SU-DHL-6 (cell line): Measurements from ENCODE around the gene H3-3A.

ENCODE experiments used
- H2AFZ ChIP-seq: fragments of 200-600 bp; sonication (generic); 2 replicates; pipeline ENCODE4 v1.6.1; 2014; ENCODE audit warnings: low read depth, mild to moderate bottlenecking, moderate library complexity, mixed read lengths, antibody characterized with exemption, low read length; ENCODE audit not compliant: severe bottlenecking
- H3F3A ChIP-seq: fragments of 200-600 bp; shearing (Covaris generic); 2 replicates; pipeline ENCODE4 v1.6.0; 2016; ENCODE audit warnings: antibody characterized with exemption, mild to moderate bottlenecking; ENCODE audit not compliant: insufficient read depth
- H3K27ac ChIP-seq: fragments of 200-600 bp; sonication (generic); 2 replicates; pipeline ENCODE4 v1.5.1; 2016; ENCODE audit warnings: low read depth, mild to moderate bottlenecking, low read length, moderate library complexity, mixed read lengths
- H3K27me3 ChIP-seq: fragments of 200-600 bp; sonication (generic), shearing (Covaris generic); 2 replicates; pipeline ENCODE4 v1.6.0; 2014; ENCODE audit warnings: mild to moderate bottlenecking, low read length
- H3K36me3 ChIP-seq: fragments of 200-600 bp; sonication (generic); 2 replicates; pipeline ENCODE4 v1.6.1; 2014; ENCODE audit warnings: mild to moderate bottlenecking, low read length, mixed read lengths
- H3K4me2 ChIP-seq: fragments of 300-600, 200-600 bp; shearing (Covaris generic), sonication (generic); 2 replicates; pipeline ENCODE4 v1.6.0; 2014; ENCODE audit warnings: low read length, low read depth, mild to moderate bottlenecking; ENCODE audit not compliant: poor library complexity, severe bottlenecking
- H3K4me3 ChIP-seq: fragments of 200-600 bp; sonication (generic); 2 replicates; pipeline ENCODE4 v1.5.1; 2014; ENCODE audit warnings: antibody characterized with exemption, low read length, mild to moderate bottlenecking, mixed read lengths; ENCODE audit not compliant: insufficient read depth, poor library complexity, severe bottlenecking
- H3K79me2 ChIP-seq: fragments of 200-600 bp; sonication (generic); 2 replicates; pipeline ENCODE4 v1.6.1; 2014; ENCODE audit warnings: mild to moderate bottlenecking, low read length, moderate library complexity; ENCODE audit not compliant: insufficient read depth
- H3K9ac ChIP-seq: fragments of 200-600 bp; sonication (generic); 2 replicates; pipeline ENCODE4 v1.7.0; 2014; ENCODE audit warnings: mild to moderate bottlenecking, low read length
- H3K9me2 ChIP-seq: fragments of 200-600 bp; sonication (generic); replicated peaks from 2 replicates; pipeline ENCODE4 v1.6.1; 2014; ENCODE audit warnings: low read length; ENCODE audit not compliant: insufficient read depth
- H3K9me3 ChIP-seq: fragments of 200-600 bp; sonication (generic); 2 replicates; pipeline ENCODE4 v1.6.1; 2014; ENCODE audit warnings: low read length, mixed read lengths; ENCODE audit not compliant: insufficient read depth
- H4K20me1 ChIP-seq: fragments of 200-600 bp; sonication (generic); 2 replicates; pipeline ENCODE4 v1.6.1; 2014; ENCODE audit warnings: low read depth, mild to moderate bottlenecking, antibody characterized with exemption, low read length, moderate library complexity, mixed read lengths
- EZH2phosphoT487 ChIP-seq: fragments of 200-600 bp; sonication (generic), shearing (Covaris generic); conservative IDR thresholded peaks from 2 replicates; pipeline ENCODE4 v1.6.1; 2018; ENCODE audit warnings: mild to moderate bottlenecking, antibody characterized with exemption, low read length, moderate library complexity, mixed read lengths
- TF ChIP-seq, protein P1 (sequence below): fragments of 200-600 bp; sonication (generic); IDR thresholded peaks from one replicate; pipeline ENCODE4 v1.5.1; 2017; ENCODE audit warnings: antibody characterized with exemption, mild to moderate bottlenecking, low read length, moderate library complexity; ENCODE audit not compliant: insufficient read depth, poor library complexity, severe bottlenecking

H3-3A gene

DNA sequence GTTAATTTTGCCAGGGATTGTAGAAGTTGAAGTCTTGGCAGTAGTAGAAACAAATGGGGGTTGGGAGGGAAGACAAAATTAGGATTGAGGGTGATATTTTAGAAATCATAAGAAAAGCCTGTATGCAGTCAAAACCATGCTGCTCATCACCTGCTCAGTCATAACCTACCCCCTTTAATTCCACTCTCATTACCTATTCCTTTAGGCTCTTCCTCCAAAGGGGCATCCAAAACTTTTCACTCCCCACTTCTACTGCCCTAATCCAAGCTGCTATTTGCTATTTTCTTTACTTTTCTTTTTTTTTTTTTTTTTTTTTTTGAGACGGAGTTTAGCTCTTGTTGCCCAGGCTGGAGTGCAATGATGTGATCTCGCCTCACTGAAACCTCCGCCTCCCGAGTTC, 11.5 kb downstream of the H3-3A start:
- peaks cover 50% of the 10 kb centered on the region for H3F3A ChIP-seq
- H3K4me2 ChIP-seq: no peak overlapping the region
- no peak overlapping the region for H3K27ac ChIP-seq
- no peak overlapping the region for H2AFZ ChIP-seq
- H3K9me3 ChIP-seq: no peaks in the 10 kb centered on the region
- H3K36me3 ChIP-seq: peaks cover 31% of the 10 kb centered on the region
- H3K27me3 ChIP-seq: no peaks in the 10 kb centered on the region
- TF ChIP-seq EZH2phosphoT487: no peak
- TF ChIP-seq, protein P1, sequence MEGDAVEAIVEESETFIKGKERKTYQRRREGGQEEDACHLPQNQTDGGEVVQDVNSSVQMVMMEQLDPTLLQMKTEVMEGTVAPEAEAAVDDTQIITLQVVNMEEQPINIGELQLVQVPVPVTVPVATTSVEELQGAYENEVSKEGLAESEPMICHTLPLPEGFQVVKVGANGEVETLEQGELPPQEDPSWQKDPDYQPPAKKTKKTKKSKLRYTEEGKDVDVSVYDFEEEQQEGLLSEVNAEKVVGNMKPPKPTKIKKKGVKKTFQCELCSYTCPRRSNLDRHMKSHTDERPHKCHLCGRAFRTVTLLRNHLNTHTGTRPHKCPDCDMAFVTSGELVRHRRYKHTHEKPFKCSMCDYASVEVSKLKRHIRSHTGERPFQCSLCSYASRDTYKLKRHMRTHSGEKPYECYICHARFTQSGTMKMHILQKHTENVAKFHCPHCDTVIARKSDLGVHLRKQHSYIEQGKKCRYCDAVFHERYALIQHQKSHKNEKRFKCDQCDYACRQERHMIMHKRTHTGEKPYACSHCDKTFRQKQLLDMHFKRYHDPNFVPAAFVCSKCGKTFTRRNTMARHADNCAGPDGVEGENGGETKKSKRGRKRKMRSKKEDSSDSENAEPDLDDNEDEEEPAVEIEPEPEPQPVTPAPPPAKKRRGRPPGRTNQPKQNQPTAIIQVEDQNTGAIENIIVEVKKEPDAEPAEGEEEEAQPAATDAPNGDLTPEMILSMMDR: no peak
- H3K79me2 ChIP-seq: 0 out of 2 replicates have a peak, but pooled peaks cover 10% of the 10 kb centered on the region
- H3K9me2 ChIP-seq: no peaks in the 10 kb centered on the region
- no peak overlapping the region for H3K4me3 ChIP-seq
- H4K20me1 ChIP-seq: peaks cover 23% of the 10 kb centered on the region
- no peak overlapping the region for H3K9ac ChIP-seq

DNA sequence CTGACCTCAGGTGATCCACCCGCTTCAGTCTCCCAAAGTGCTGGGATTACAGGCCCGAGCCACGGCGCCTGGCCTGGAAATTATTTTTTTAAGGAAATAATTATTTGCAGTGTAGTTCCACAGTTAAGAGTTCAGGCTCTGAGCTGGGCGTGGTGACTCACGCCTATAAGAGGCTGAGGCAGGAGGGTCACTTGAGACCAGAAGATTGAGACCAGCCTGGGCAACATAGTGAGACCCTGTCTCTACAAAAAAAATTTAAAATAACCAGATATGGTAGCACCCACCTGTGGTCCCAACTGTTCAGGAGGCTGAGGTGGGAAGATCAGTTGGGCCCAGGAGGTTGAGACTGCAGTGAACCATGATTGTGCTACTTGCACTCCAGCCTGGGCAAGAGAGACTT, 13.9 kb downstream of the H3-3A start:
- no peaks in the 10 kb centered on the region for H3K79me2 ChIP-seq
- no peaks in the 10 kb centered on the region for H3K9me2 ChIP-seq
- H3K27me3 ChIP-seq: no peaks in the 10 kb centered on the region
- H3K9ac ChIP-seq: no peak overlapping the region
- peaks cover 20% of the 10 kb centered on the region for H3K36me3 ChIP-seq
- H3F3A ChIP-seq: peaks cover 43% of the 10 kb centered on the region
- TF ChIP-seq, protein P1: no peak
- TF ChIP-seq EZH2phosphoT487: no peak
- H3K27ac ChIP-seq: no peak overlapping the region
- no peak overlapping the region for H3K4me2 ChIP-seq
- no peak overlapping the region for H2AFZ ChIP-seq
- H3K4me3 ChIP-seq: no peak overlapping the region
- no peaks in the 10 kb centered on the region for H3K9me3 ChIP-seq
- H4K20me1 ChIP-seq: peaks cover 14% of the 10 kb centered on the region; the same call in 1 of the 2 replicates

DNA sequence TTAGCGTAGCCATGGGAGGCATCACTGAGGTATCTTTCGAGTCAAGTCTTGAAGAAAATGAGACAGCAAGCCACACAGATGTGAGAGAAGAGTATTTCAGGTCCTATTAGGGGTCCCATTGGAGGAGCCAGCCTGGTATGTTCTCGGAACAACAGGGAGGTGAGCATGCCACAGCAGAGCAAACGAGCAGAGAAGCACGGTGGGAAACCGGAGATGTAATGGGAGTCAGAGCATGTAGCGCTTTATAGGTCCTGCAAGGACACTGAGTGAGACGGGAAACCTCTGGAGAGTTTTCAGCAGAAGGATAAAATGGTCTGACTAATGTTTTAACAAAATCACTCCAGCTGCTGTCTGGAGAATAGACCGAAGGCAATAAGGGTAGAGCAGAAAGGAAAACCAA, 15.9 kb downstream of the H3-3A start:
- Histone ChIP-seq H3K9ac (no peak overlapping the region), H3K4me2 (no peak overlapping the region), H3K9me2 (no peaks in the 10 kb centered on the region), H3F3A (peaks cover 30% of the 10 kb centered on the region), H4K20me1 (0 out of 2 replicates have a peak, but pooled peaks cover 3% of the 10 kb centered on the region), H3K79me2 (no peaks in the 10 kb centered on the region), H3K4me3 (no peak overlapping the region), H3K27me3 (no peaks in the 10 kb centered on the region), H3K36me3 (peaks cover 4% of the 10 kb centered on the region; the same call in 1 of the 2 replicates), H2AFZ (no peak overlapping the region), H3K27ac (no peak overlapping the region), H3K9me3 (no peaks in the 10 kb centered on the region)
- TF ChIP-seq, protein P1: no peak
- no peak for TF ChIP-seq EZH2phosphoT487

DNA sequence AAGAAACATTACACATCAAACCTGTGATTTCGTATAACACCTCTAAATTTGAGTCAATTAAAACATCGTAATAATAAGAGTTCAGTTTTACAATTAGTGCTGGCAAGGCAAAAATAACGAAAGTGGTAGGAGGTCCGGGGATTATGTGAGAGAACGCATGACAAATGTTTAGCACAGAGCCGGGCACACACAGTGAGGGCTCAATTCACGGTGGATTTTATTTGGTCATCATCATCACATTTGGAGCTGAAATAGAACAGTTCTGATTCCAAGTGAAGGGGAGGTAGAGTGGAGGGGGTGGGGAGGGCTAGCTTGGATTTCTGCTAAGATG, 20.0 kb downstream of the H3-3A start:
- no peaks in the 10 kb centered on the region for H3K36me3 ChIP-seq
- H3K27ac ChIP-seq: no peak overlapping the region
- H4K20me1 ChIP-seq: no peaks in the 10 kb centered on the region
- H3K9me2 ChIP-seq: no peaks in the 10 kb centered on the region
- H3K9me3 ChIP-seq: no peaks in the 10 kb centered on the region
- TF ChIP-seq, protein P1: no peak
- TF ChIP-seq EZH2phosphoT487: no peak
- H2AFZ ChIP-seq: no peak overlapping the region
- peaks cover 35% of the 10 kb centered on the region for H3F3A ChIP-seq
- no peak overlapping the region for H3K4me3 ChIP-seq
- H3K79me2 ChIP-seq: no peaks in the 10 kb centered on the region
- H3K9ac ChIP-seq: no peak overlapping the region
- H3K4me2 ChIP-seq: peak overlapping the region; percentile 75
- H3K27me3 ChIP-seq: no peaks in the 10 kb centered on the region
